Mucosa of rectum (tissue), 2 donors: ENCODE data around the gene CTSD.

Experiments used
- H3K27ac ChIP-seq, 2 donors: one replicate each; pipeline ENCODE4 v1.7.0; 2013; ENCODE audit warnings: inconsistent platforms in 2 of 2, low read depth in 2 of 2, low read length in 2 of 2
- H3K27me3 ChIP-seq, 2 donors: one replicate each; pipeline ENCODE4 v1.7.0; 2013; ENCODE audit warnings: low read length in 2 of 2; ENCODE audit not compliant: control insufficient read depth in 2 of 2, insufficient read depth in 2 of 2
- H3K36me3 ChIP-seq, 2 donors: one replicate each; pipeline ENCODE4 v1.7.0; 2013; ENCODE audit warnings: low read length in 2 of 2; ENCODE audit not compliant: control insufficient read depth in 2 of 2, insufficient read depth in 2 of 2
- H3K4me1 ChIP-seq, 2 donors: one replicate each; pipeline ENCODE4 v1.7.0; 2013; ENCODE audit warnings: low read length in 2 of 2, mild to moderate bottlenecking in 1 of 2; ENCODE audit not compliant: control insufficient read depth in 2 of 2, insufficient read depth in 2 of 2
- H3K4me3 ChIP-seq, 2 donors: one replicate each; pipeline ENCODE4 v1.7.0; 2013; ENCODE audit warnings: low read length in 2 of 2
- H3K9ac ChIP-seq, 2 donors: one replicate each; pipeline ENCODE4 v1.7.0; 2013; ENCODE audit warnings: low read length in 2 of 2, low read depth in 1 of 2, mild to moderate bottlenecking in 1 of 2
- H3K9me3 ChIP-seq, 2 donors: one replicate each; pipeline ENCODE4 v1.7.0; 2013; ENCODE audit warnings: low read length in 2 of 2; ENCODE audit not compliant: control insufficient read depth in 2 of 2
- donor health status: healthy.
- donor health status: Normal muscosa, but diverticular disease.

The CTSD gene

GRCh38 chr11:1761110-1761856 is 2.4 kb downstream of the CTSD start:
- Histone ChIP-seq H3K27ac (peak overlapping the region; percentile 97 to 98), H3K4me1 (peaks cover 39 to 46% of the 10 kb centered on the region in 2 donors), H3K36me3 (peaks cover 29 to 40% of the 10 kb centered on the region in 2 donors), H3K9me3 (no peaks in the 10 kb centered on the region), H3K9ac (peak overlapping the region; percentile 75 to 95), H3K27me3 (no peaks in the 10 kb centered on the region), H3K4me3 (peak overlapping the region; percentile 84 to 85)

- Histone ChIP-seq H3K4me3 (peak overlapping the region in 1 of 2 donors; percentile 4), H3K27me3 (no peaks in the 10 kb centered on the region), H3K36me3 (peaks cover 36 to 46% of the 10 kb centered on the region in 2 donors), H3K9me3 (no peaks in the 10 kb centered on the region), H3K4me1 (peaks cover 46% of the 10 kb centered on the region in 2 donors), H3K27ac (peak overlapping the region; percentile 71 to 97), H3K9ac (peak overlapping the region; percentile 24 to 30)
These were observed 3.2 kb downstream of the CTSD start for GRCh38 chr11:1760351-1761109.

GRCh38 chr11:1759851-1760220 is 3.9 kb downstream of the CTSD start:
- H3K9ac ChIP-seq: no peak overlapping the region
- H3K4me3 ChIP-seq: no peak overlapping the region
- H3K27me3 ChIP-seq: no peaks in the 10 kb centered on the region
- peaks cover 43 to 52% of the 10 kb centered on the region in 2 donors for H3K36me3 ChIP-seq
- H3K9me3 ChIP-seq: no peaks in the 10 kb centered on the region
- H3K4me1 ChIP-seq: peaks cover 46% of the 10 kb centered on the region in 2 donors
- H3K27ac ChIP-seq: peak overlapping the region; percentile 40 to 58

GRCh38 chr11:1759151-1759850 is 4.4 kb downstream of the CTSD start:
- peaks cover 43 to 44% of the 10 kb centered on the region in 2 donors for H3K4me1 ChIP-seq
- no peaks in the 10 kb centered on the region for H3K27me3 ChIP-seq
- no peak overlapping the region for H3K4me3 ChIP-seq
- peaks cover 47 to 54% of the 10 kb centered on the region in 2 donors for H3K36me3 ChIP-seq
- no peak overlapping the region for H3K9ac ChIP-seq
- no peaks in the 10 kb centered on the region for H3K9me3 ChIP-seq
- H3K27ac ChIP-seq: no peak overlapping the region

- Histone ChIP-seq H3K9ac (no peak overlapping the region), H3K27ac (peak overlapping the region; percentile 32 to 43), H3K4me1 (peaks cover 41 to 42% of the 10 kb centered on the region in 2 donors), H3K4me3 (no peak overlapping the region), H3K36me3 (peaks cover 47 to 59% of the 10 kb centered on the region in 2 donors), H3K27me3 (no peaks in the 10 kb centered on the region), H3K9me3 (no peaks in the 10 kb centered on the region)
These were observed 5.0 kb downstream of the CTSD start for GRCh38 chr11:1758611-1759150.

- peak overlapping the region; percentile 32 to 43 for H3K27ac ChIP-seq
- H3K4me3 ChIP-seq: no peak overlapping the region
These were observed 5.7 kb downstream of the CTSD start for GRCh38 chr11:1757861-1758610.

GRCh38 chr11:1756791-1757771 is 6.6 kb downstream of the CTSD start:
- peaks cover 32 to 37% of the 10 kb centered on the region in 2 donors for H3K4me1 ChIP-seq
- no peak overlapping the region for H3K4me3 ChIP-seq
- H3K36me3 ChIP-seq: peaks cover 47 to 71% of the 10 kb centered on the region in 2 donors
- H3K9ac ChIP-seq: no peak overlapping the region
- no peaks in the 10 kb centered on the region for H3K27me3 ChIP-seq
- no peaks in the 10 kb centered on the region for H3K9me3 ChIP-seq
- H3K27ac ChIP-seq: no peak overlapping the region

More at GRCh38 chr11:1757861-1758610, 5.7 kb downstream of the CTSD start:
- Histone ChIP-seq H3K36me3 (peaks cover 47 to 64% of the 10 kb centered on the region in 2 donors), H3K4me1 (peaks cover 41% of the 10 kb centered on the region in 2 donors), H3K27me3 (no peaks in the 10 kb centered on the region), H3K9me3 (no peaks in the 10 kb centered on the region), H3K9ac (no peak overlapping the region)

- H3K27me3 ChIP-seq: no peaks in the 10 kb centered on the region
- peaks cover 22 to 26% of the 10 kb centered on the region in 2 donors for H3K4me1 ChIP-seq
- H3K9me3 ChIP-seq: no peaks in the 10 kb centered on the region
- no peak overlapping the region for H3K4me3 ChIP-seq
- no peak overlapping the region for H3K9ac ChIP-seq
- peaks cover 45 to 65% of the 10 kb centered on the region in 2 donors for H3K36me3 ChIP-seq
- H3K27ac ChIP-seq: no peak overlapping the region
These were observed 7.8 kb downstream of the CTSD start for GRCh38 chr11:1755692-1756561.
